ENCODE results near the gene NACC2.

NACC2 gene

DNA sequence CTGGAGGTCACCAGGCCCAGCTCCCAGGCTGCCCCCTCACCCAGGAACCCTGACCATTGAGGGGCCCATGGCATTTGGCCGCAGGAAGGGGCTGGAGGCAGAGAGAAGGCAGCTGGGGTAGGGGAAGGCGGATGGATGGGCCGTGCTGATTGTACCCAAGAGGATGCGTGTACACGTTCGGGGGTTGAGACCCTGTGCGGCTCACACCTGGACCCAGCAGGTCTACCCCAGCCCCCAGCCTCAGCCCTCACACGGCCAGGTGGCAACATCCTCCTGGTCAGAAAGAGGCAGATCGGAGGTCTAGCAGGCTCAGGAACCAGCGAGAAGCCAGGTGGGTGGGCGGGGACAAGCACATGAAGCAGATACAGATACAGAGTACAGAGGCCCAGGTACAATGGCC lies 33.7 kb downstream of the NACC2 start:
- ATAC-seq, result no peak
- TF ChIP-seq, protein P1, sequence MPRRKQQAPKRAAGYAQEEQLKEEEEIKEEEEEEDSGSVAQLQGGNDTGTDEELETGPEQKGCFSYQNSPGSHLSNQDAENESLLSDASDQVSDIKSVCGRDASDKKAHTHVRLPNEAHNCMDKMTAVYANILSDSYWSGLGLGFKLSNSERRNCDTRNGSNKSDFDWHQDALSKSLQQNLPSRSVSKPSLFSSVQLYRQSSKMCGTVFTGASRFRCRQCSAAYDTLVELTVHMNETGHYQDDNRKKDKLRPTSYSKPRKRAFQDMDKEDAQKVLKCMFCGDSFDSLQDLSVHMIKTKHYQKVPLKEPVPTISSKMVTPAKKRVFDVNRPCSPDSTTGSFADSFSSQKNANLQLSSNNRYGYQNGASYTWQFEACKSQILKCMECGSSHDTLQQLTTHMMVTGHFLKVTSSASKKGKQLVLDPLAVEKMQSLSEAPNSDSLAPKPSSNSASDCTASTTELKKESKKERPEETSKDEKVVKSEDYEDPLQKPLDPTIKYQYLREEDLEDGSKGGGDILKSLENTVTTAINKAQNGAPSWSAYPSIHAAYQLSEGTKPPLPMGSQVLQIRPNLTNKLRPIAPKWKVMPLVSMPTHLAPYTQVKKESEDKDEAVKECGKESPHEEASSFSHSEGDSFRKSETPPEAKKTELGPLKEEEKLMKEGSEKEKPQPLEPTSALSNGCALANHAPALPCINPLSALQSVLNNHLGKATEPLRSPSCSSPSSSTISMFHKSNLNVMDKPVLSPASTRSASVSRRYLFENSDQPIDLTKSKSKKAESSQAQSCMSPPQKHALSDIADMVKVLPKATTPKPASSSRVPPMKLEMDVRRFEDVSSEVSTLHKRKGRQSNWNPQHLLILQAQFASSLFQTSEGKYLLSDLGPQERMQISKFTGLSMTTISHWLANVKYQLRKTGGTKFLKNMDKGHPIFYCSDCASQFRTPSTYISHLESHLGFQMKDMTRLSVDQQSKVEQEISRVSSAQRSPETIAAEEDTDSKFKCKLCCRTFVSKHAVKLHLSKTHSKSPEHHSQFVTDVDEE (CRISPR knock-in tag; IDR thresholded peaks at IDR 0.05), result no peak
- TF ChIP-seq GLIS3 (CRISPR knock-in tag; IDR thresholded peaks at IDR 0.05) (no peak), CSDC2 (CRISPR knock-in tag; IDR thresholded peaks at IDR 0.05) (no peak)

DNA sequence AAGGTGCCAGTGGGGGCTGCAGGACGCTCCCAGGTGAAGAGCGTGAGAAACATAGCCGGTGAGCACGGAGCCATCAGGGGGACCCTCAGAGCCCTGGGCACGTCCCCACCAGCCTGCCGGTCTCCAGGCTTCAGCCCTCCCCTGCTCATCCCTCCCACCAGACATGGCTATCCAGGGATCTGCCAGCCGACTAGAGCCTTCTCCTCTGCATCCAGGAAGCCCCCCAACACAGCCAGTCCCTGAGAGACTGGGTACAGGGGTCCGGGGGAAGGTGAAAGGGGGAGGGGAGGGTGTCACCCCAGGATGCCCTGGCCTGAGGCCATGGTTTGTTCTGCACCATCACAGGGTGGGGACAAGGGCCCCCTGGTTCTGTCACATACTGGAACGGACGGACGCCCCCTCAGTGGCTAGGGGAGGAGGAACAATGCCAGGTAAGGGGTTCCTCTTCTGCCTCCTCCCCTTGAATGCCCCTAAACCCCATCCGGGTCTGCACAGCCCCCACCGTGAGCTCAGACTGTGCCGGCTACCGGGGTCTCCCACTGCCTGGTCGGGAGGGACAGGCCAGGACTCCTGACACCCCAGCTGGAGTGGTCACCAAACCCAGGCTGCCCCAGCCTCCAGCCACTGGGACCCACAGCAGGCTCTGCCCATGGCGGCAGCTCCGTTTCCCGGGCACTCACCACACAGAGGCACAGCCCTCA lies 34.3 kb downstream of the NACC2 start:
- TF ChIP-seq BACH2 (CRISPR knock-in tag; IDR thresholded peaks at IDR 0.05; ENCODE audit: borderline replicate concordance) (no peak), ZNF70 (CRISPR knock-in tag; IDR thresholded peaks at IDR 0.05) (no peak), ESRRG (CRISPR knock-in tag; IDR thresholded peaks at IDR 0.05) (no peak), CSRNP3 (CRISPR knock-in tag; IDR thresholded peaks at IDR 0.05) (no peak), ZFP3 (CRISPR knock-in tag; IDR thresholded peaks at IDR 0.05) (no peak), ZFP30 (CRISPR knock-in tag; IDR thresholded peaks at IDR 0.05) (no peak), ZNF565 (CRISPR knock-in tag; conservative IDR thresholded peaks at IDR 0.05; ENCODE audit: low read depth) (no peak)
- peak; percentile 9; the same call in 1 of the 3 replicates for ATAC-seq

- TF ChIP-seq TCF4 (CRISPR knock-in tag; IDR thresholded peaks at IDR 0.05; ENCODE audit: borderline replicate concordance) (no peak), ZFP3 (CRISPR knock-in tag; IDR thresholded peaks at IDR 0.05) (peak; percentile 66; the same call in 1 of the 2 replicates)
Measured at GRCh38 chr9:136059851-136060670, 35.0 kb downstream of the NACC2 start.

DNA sequence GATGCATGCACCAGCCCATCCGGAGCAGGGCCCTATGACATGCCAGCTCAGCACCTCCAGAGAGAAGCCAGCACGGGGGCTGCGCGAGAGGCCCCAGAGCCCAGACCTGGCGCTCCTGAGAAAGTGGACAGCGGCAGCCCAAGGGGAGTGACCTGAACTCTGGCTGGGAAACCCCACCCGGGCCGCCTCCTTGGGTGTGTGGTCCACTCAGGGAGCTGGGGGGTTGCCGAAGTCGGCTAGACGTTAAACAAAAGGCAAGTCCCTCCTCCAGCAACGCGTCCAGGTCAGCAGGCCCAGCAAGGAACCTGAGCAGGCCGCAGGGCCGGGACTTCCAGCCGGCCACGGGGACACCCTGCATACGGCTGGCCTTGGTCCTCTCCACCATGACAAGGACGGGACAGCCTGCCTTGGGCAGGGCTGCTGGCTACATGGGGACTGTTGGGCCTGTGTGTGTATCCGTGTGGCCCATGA lies 35.7 kb downstream of the NACC2 start:
- TF ChIP-seq, protein P2, sequence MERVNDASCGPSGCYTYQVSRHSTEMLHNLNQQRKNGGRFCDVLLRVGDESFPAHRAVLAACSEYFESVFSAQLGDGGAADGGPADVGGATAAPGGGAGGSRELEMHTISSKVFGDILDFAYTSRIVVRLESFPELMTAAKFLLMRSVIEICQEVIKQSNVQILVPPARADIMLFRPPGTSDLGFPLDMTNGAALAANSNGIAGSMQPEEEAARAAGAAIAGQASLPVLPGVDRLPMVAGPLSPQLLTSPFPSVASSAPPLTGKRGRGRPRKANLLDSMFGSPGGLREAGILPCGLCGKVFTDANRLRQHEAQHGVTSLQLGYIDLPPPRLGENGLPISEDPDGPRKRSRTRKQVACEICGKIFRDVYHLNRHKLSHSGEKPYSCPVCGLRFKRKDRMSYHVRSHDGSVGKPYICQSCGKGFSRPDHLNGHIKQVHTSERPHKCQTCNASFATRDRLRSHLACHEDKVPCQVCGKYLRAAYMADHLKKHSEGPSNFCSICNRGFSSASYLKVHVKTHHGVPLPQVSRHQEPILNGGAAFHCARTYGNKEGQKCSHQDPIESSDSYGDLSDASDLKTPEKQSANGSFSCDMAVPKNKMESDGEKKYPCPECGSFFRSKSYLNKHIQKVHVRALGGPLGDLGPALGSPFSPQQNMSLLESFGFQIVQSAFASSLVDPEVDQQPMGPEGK (CRISPR knock-in tag; IDR thresholded peaks at IDR 0.05; ENCODE audit: borderline replicate concordance), result no peak
- TF ChIP-seq CSDC2 (CRISPR knock-in tag; IDR thresholded peaks at IDR 0.05) (no peak), ZC3H10 (CRISPR knock-in tag; IDR thresholded peaks at IDR 0.05) (no peak), RARB (CRISPR knock-in tag; IDR thresholded peaks at IDR 0.05) (no peak), ESRRG (CRISPR knock-in tag; IDR thresholded peaks at IDR 0.05) (no peak), POU6F1 (CRISPR knock-in tag; IDR thresholded peaks at IDR 0.05; ENCODE audit: borderline replicate concordance, low read depth) (no peak), ZFP3 (CRISPR knock-in tag; IDR thresholded peaks at IDR 0.05) (no peak), ISL1 (CRISPR knock-in tag; IDR thresholded peaks at IDR 0.05) (no peak), GLIS3 (CRISPR knock-in tag; IDR thresholded peaks at IDR 0.05) (no peak), TOX (CRISPR knock-in tag; IDR thresholded peaks at IDR 0.05; ENCODE audit: borderline replicate concordance) (no peak), TCF4 (CRISPR knock-in tag; IDR thresholded peaks at IDR 0.05; ENCODE audit: borderline replicate concordance) (no peak), PPARA (CRISPR knock-in tag; IDR thresholded peaks at IDR 0.05; ENCODE audit: borderline replicate concordance) (no peak), CSRNP3 (CRISPR knock-in tag; IDR thresholded peaks at IDR 0.05) (no peak), ZNF565 (CRISPR knock-in tag; conservative IDR thresholded peaks at IDR 0.05; ENCODE audit: low read depth) (no peak), OSR1 (CRISPR knock-in tag; IDR thresholded peaks at IDR 0.05) (no peak), BACH2 (CRISPR knock-in tag; IDR thresholded peaks at IDR 0.05; ENCODE audit: borderline replicate concordance) (no peak), ZNF8 (CRISPR knock-in tag; IDR thresholded peaks at IDR 0.05) (no peak)
- TF ChIP-seq, protein P3, sequence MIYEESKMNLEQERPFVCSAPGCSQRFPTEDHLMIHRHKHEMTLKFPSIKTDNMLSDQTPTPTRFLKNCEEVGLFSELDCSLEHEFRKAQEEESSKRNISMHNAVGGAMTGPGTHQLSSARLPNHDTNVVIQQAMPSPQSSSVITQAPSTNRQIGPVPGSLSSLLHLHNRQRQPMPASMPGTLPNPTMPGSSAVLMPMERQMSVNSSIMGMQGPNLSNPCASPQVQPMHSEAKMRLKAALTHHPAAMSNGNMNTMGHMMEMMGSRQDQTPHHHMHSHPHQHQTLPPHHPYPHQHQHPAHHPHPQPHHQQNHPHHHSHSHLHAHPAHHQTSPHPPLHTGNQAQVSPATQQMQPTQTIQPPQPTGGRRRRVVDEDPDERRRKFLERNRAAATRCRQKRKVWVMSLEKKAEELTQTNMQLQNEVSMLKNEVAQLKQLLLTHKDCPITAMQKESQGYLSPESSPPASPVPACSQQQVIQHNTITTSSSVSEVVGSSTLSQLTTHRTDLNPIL (CRISPR knock-in tag; IDR thresholded peaks at IDR 0.05; ENCODE audit: low read depth), result no peak

More at GRCh38 chr9:136059851-136060670, 35.0 kb downstream of the NACC2 start:
- peak; percentile 35 for ATAC-seq

More for the DNA sequence above, 35.7 kb downstream of the NACC2 start:
- ATAC-seq, result peak; percentile 14; the same call in 2 of the 3 replicates
